ENCODE data around the gene RIMS4. TPM values are rescaled to one million over a fixed set of nuclear protein-coding genes. Genes with fewer than 3 reads are reported as not detected.

The RIMS4 gene
- total RNA-seq, 2 donors from 2014 or later = 0.47 to 1.5 TPM

DNA sequence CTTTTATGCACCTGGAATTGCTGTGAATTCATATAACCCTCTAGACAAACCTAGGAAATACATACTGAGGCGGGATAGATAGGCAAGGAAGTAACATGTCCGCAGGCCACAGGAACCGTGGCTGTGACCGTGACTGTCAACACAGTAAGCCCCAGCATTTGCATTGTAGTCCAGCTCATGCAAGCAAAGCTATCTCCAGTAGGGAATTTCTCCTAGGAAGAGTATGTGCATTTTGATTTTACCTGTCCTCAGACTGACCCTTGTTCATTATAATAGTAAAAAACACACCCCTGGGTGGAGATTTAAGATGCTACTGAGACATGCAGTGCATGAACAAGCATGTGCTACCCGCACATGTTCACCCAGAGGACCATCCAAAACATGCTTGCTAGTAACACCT lies 30.5 kb upstream of the RIMS4 start:
- Histone ChIP-seq H3K27ac (no peak overlapping the region), H3K9me3 (peaks cover 0 to 6% of the 10 kb centered on the region in 2 donors), H3K4me1 (no peaks in the 10 kb centered on the region), H3K27me3 (no peaks in the 10 kb centered on the region), H3K4me3 (no peak overlapping the region), H3K36me3 (no peaks in the 10 kb centered on the region)
- TF ChIP-seq, protein P1, sequence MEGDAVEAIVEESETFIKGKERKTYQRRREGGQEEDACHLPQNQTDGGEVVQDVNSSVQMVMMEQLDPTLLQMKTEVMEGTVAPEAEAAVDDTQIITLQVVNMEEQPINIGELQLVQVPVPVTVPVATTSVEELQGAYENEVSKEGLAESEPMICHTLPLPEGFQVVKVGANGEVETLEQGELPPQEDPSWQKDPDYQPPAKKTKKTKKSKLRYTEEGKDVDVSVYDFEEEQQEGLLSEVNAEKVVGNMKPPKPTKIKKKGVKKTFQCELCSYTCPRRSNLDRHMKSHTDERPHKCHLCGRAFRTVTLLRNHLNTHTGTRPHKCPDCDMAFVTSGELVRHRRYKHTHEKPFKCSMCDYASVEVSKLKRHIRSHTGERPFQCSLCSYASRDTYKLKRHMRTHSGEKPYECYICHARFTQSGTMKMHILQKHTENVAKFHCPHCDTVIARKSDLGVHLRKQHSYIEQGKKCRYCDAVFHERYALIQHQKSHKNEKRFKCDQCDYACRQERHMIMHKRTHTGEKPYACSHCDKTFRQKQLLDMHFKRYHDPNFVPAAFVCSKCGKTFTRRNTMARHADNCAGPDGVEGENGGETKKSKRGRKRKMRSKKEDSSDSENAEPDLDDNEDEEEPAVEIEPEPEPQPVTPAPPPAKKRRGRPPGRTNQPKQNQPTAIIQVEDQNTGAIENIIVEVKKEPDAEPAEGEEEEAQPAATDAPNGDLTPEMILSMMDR (IDR thresholded peaks at IDR 0.05) = no peak
- no peak for DNase-seq (ENCODE audit: low spot score)

- TF ChIP-seq, protein P1 (IDR thresholded peaks at IDR 0.05) = no peak
- Histone ChIP-seq H3K36me3 (no peaks in the 10 kb centered on the region), H3K4me3 (no peak overlapping the region), H3K9me3 (peaks cover 0 to 6% of the 10 kb centered on the region in 2 donors), H3K27ac (no peak overlapping the region), H3K27me3 (no peaks in the 10 kb centered on the region), H3K4me1 (no peaks in the 10 kb centered on the region)
- no peak for DNase-seq (ENCODE audit: low spot score)
These were observed 29.1 kb upstream of the RIMS4 start for GRCh38 chr20:44839481-44839880.

DNA sequence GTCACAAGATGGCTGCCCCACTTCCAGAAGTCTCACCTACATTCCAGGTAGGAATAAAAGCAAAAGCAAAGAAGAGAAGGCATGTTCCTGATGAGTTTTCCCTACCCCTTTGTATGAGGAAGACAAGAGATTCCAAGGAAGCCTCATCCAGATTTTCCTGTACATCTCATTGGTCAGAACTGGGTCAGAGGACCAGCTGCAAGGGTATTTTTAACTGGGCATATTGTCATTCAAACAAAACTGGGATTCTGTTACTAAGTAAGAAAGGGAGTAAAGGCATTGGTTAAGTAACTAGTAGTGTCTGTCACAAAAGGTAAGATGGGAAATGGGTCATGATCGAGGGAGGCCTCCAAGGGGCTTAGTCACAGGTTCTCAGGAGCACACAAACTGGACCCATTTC lies 28.2 kb upstream of the RIMS4 start:
- no peak overlapping the region for H3K27ac ChIP-seq
- H3K36me3 ChIP-seq = no peaks in the 10 kb centered on the region
- H3K4me3 ChIP-seq = no peak overlapping the region
- H3K9me3 ChIP-seq = peaks cover 0 to 8% of the 10 kb centered on the region in 2 donors
- TF ChIP-seq, protein P1 (IDR thresholded peaks at IDR 0.05) = no peak
- no peak for DNase-seq (ENCODE audit: low spot score)
- H3K27me3 ChIP-seq = no peaks in the 10 kb centered on the region
- no peaks in the 10 kb centered on the region for H3K4me1 ChIP-seq

GRCh38 chr20:44837946-44838345 lies 27.6 kb upstream of the RIMS4 start:
- Histone ChIP-seq H3K27ac (no peak overlapping the region), H3K9me3 (peaks cover 0 to 11% of the 10 kb centered on the region in 2 donors), H3K27me3 (no peaks in the 10 kb centered on the region), H3K4me1 (no peaks in the 10 kb centered on the region), H3K36me3 (no peaks in the 10 kb centered on the region), H3K4me3 (no peak overlapping the region)
- no peak for DNase-seq (ENCODE audit: low spot score)
- TF ChIP-seq, protein P1 (IDR thresholded peaks at IDR 0.05) = no peak

DNA sequence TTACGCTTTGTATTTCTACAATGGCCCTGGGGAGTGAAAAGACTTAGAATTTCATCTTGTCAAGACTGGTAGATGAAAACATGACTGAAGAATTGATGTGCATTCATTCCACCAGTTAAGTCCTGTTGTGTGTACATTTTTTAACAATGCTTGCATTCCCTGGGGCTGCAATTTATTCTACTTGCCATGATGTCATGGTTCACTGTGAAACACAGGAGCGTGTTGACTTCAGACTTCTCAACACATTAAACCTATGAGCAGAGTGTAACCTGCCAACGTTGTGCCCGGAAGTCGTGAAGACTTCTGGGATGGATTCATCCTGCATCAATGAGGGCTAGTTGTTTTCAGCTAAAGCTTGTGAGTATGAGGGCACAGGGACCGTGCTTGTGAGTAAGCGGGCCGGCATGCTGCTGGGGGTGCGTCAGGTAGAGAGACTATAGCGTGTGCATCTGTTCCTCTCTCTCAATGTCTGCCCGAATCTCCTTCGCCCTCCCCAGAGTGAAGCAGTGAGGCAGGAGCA lies 26.3 kb upstream of the RIMS4 start:
- DNase-seq (ENCODE audit: low spot score) = no peak
- Histone ChIP-seq H3K27ac (no peak overlapping the region), H3K9me3 (peaks cover 0 to 11% of the 10 kb centered on the region in 2 donors), H3K27me3 (no peaks in the 10 kb centered on the region), H3K4me3 (no peak overlapping the region), H3K4me1 (no peaks in the 10 kb centered on the region), H3K36me3 (no peaks in the 10 kb centered on the region)
- TF ChIP-seq, protein P1 (IDR thresholded peaks at IDR 0.05) = no peak

GRCh38 chr20:44835661-44836221 lies 25.4 kb upstream of the RIMS4 start:
- DNase-seq (ENCODE audit: low spot score) = no peak
- TF ChIP-seq, protein P1 (IDR thresholded peaks at IDR 0.05) = no peak

More at GRCh38 chr20:44835661-44836221, 25.4 kb upstream of the RIMS4 start:
- H3K4me3 ChIP-seq = no peak overlapping the region
- H3K36me3 ChIP-seq = no peaks in the 10 kb centered on the region
- no peaks in the 10 kb centered on the region for H3K27me3 ChIP-seq
- H3K9me3 ChIP-seq = peaks cover 0 to 12% of the 10 kb centered on the region in 2 donors
- H3K4me1 ChIP-seq = no peaks in the 10 kb centered on the region
- H3K27ac ChIP-seq = no peak overlapping the region

Measured in right atrium auricular region (tissue), 2 donors.